SK-N-SH (cell line): ENCODE data around the gene EPHX1. TPM values are rescaled to one million over a fixed set of nuclear protein-coding genes. Genes with fewer than 3 reads are reported as not detected.

Experiments
- CTCF ChIA-PET: fragments of 300-600, 350-600 bp; formaldehyde crosslinking; extraction: SDS; loops from one replicate; lab custom pipeline; 2021; lab: Yijun Ruan, JAX
- POLR2A ChIA-PET: fragments of 350-600 bp; sonication (Branson Sonifier 250); formaldehyde crosslinking; extraction: SDS; loops from one replicate; lab custom pipeline; 2020; ENCODE audit warnings: antibody characterized with exemption, inconsistent platforms; lab: Yijun Ruan, JAX
- DNase-seq: peaks from one replicate; pipeline ENCODE4 v3.0.0; 2012
- H2AFZ ChIP-seq: fragments of 200-600 bp; sonication (generic); 2 replicates; pipeline ENCODE4 v1.8.1; 2016; ENCODE audit warnings: antibody characterized with exemption, mild to moderate bottlenecking, low read depth
- H3F3A ChIP-seq: fragments of 200-600 bp; sonication (generic); replicated peaks from 2 replicates; pipeline ENCODE3; 2016; ENCODE audit warnings: antibody characterized with exemption, mild to moderate bottlenecking; ENCODE audit not compliant: insufficient read depth
- H3K27ac ChIP-seq, 2 experiments: fragments of 200-500 bp in 1 of 2; fragments of 200-600 bp in 1 of 2; sonication (Bioruptor generic) in 1 of 2; sonication (generic), shearing (Covaris generic) in 1 of 2; 2 replicates each; pipeline versions ENCODE4 v1.5.1 to v1.6.1; 2014 to 2016; ENCODE audit warnings: low read depth in 2 of 2, inconsistent platforms in 1 of 2, low read length in 1 of 2, mild to moderate bottlenecking in 1 of 2, mixed read lengths in 1 of 2
- H3K27me3 ChIP-seq: fragments of 200-600 bp; sonication (generic), shearing (Covaris generic); 2 replicates; pipeline ENCODE4 v1.6.1; 2016; ENCODE audit warnings: mixed run types; ENCODE audit not compliant: insufficient read depth
- H3K36me3 ChIP-seq, 2 experiments: fragments of 200-500 bp in 1 of 2; fragments of 200-600 bp in 1 of 2; sonication (Bioruptor generic) in 1 of 2; sonication (generic) in 1 of 2; replicated peaks in 1 of 2; 2 replicates each; pipeline versions ENCODE3 to v1.5.1; 2014 to 2016; ENCODE audit warnings: low read length in 1 of 2, mild to moderate bottlenecking in 1 of 2; ENCODE audit not compliant: insufficient read depth in 2 of 2, control insufficient read depth in 1 of 2
- H3K4me1 ChIP-seq, 2 experiments: fragments of 200-500 bp in 1 of 2; fragments of 200-600 bp in 1 of 2; sonication (Bioruptor generic) in 1 of 2; sonication (generic), shearing (Covaris generic) in 1 of 2; 2 replicates each; pipeline versions ENCODE4 v1.5.1 to v1.6.1; 2014 to 2016; ENCODE audit warnings: low read depth in 1 of 2, low read length in 1 of 2, mixed run types in 1 of 2; ENCODE audit not compliant: insufficient read depth in 2 of 2, control insufficient read depth in 1 of 2
- H3K4me2 ChIP-seq: fragments of 200-600 bp; sonication (generic), shearing (Covaris generic); 2 replicates; pipeline ENCODE4 v1.6.1; 2017; ENCODE audit warnings: mixed run types
- H3K4me3 ChIP-seq, 2 experiments: fragments of 200-500 bp in 1 of 2; fragments of 200-600 bp in 1 of 2; sonication (Bioruptor generic) in 1 of 2; sonication (generic), shearing (Covaris generic) in 1 of 2; 2 replicates each; pipeline versions ENCODE4 v1.5.1 to v1.8.1; 2014 to 2016; ENCODE audit warnings: low read depth in 2 of 2, inconsistent platforms in 1 of 2, low read length in 1 of 2, mild to moderate bottlenecking in 1 of 2, mixed read lengths in 1 of 2, moderate library complexity in 1 of 2
- H3K79me2 ChIP-seq: fragments of 200-600 bp; sonication (generic); 2 replicates; pipeline ENCODE4 v1.8.1; 2017; ENCODE audit warnings: mild to moderate bottlenecking; ENCODE audit not compliant: insufficient read depth
- H3K9ac ChIP-seq: fragments of 200-600 bp; sonication (generic); 2 replicates; pipeline ENCODE4 v1.6.1; 2017; ENCODE audit warnings: mixed run types
- H3K9me2 ChIP-seq: fragments of 200-600 bp; sonication (generic); 2 replicates; pipeline ENCODE4 v1.6.1; 2017; ENCODE audit warnings: mixed run types
- H3K9me3 ChIP-seq: fragments of 200-600 bp; sonication (generic); 2 replicates; pipeline ENCODE4 v1.6.1; 2017; ENCODE audit warnings: mixed run types, mild to moderate bottlenecking, moderate library complexity
- H4K20me1 ChIP-seq: fragments of 200-600 bp; sonication (generic); 2 replicates; pipeline ENCODE4 v1.6.1; 2017; ENCODE audit warnings: mild to moderate bottlenecking, mixed run types; ENCODE audit not compliant: insufficient read depth
- ELF1 ChIP-seq: IDR thresholded peaks from 2 replicates; pipeline ENCODE4 v1.4.0; 2012
- EP300 ChIP-seq, 2 experiments: IDR thresholded peaks; 2 replicates each; pipeline versions ENCODE4 v1.4.0 to v1.6.1; 2012; ENCODE audit warnings: borderline replicate concordance in 1 of 2, low read depth in 1 of 2, low read length in 1 of 2
- FOXM1 ChIP-seq: IDR thresholded peaks from 2 replicates; pipeline ENCODE4 v1.4.0; 2012; ENCODE audit warnings: low read depth, mild to moderate bottlenecking
- GABPA ChIP-seq: IDR thresholded peaks from 2 replicates; pipeline ENCODE4 v1.4.0; 2012; ENCODE audit warnings: low read depth, mild to moderate bottlenecking
- GATA2 ChIP-seq: sonication (generic); formaldehyde crosslinking; IDR thresholded peaks from 2 replicates; pipeline ENCODE4 v1.5.0; 2020; ENCODE audit warnings: mild to moderate bottlenecking, missing genetic modification reagents
- IRF3 ChIP-seq: fragments of 150-350 bp; IDR thresholded peaks from 2 replicates; pipeline ENCODE4 v1.6.1; 2016; ENCODE audit warnings: mild to moderate bottlenecking, low read depth, low read length
- MAX ChIP-seq: IDR thresholded peaks from 2 replicates; pipeline ENCODE4 v1.4.0; 2012; ENCODE audit warnings: low read depth
- MEF2A ChIP-seq: IDR thresholded peaks from 2 replicates; pipeline ENCODE4 v1.4.0; 2012; ENCODE audit warnings: low read depth, borderline replicate concordance
- MXI1 ChIP-seq: IDR thresholded peaks from 2 replicates; pipeline ENCODE4 v1.6.1; 2012; ENCODE audit warnings: mild to moderate bottlenecking, low read depth, low read length, improper control_type of control experiment
- NFIC ChIP-seq: IDR thresholded peaks from 2 replicates; pipeline ENCODE4 v1.4.0; 2012; ENCODE audit warnings: borderline replicate concordance
- NRF1 ChIP-seq: IDR thresholded peaks from 2 replicates; pipeline ENCODE4 v1.6.1; 2012; ENCODE audit warnings: low read depth, mild to moderate bottlenecking, low read length
- RFX5 ChIP-seq: IDR thresholded peaks from 2 replicates; pipeline ENCODE4 v1.6.1; 2012; ENCODE audit warnings: mild to moderate bottlenecking, improper control_type of control experiment, low read length
- RXRA ChIP-seq: IDR thresholded peaks from 2 replicates; pipeline ENCODE4 v1.4.0; 2012; ENCODE audit warnings: low read depth, mild to moderate bottlenecking, borderline replicate concordance
- SIN3A ChIP-seq: IDR thresholded peaks from 2 replicates; pipeline ENCODE4 v1.6.1; 2012; ENCODE audit warnings: low read depth, mild to moderate bottlenecking, low read length, moderate library complexity, borderline replicate concordance
- SMC3 ChIP-seq: IDR thresholded peaks from 2 replicates; pipeline ENCODE4 v1.6.1; 2012; ENCODE audit warnings: low read depth, low read length, improper control_type of control experiment
- YY1 ChIP-seq: IDR thresholded peaks from 2 replicates; pipeline ENCODE4 v1.4.0; 2012; ENCODE audit warnings: low read depth, mild to moderate bottlenecking
- WGBS: methylation state at CpG from one replicate; pipeline ENCODE4 v1.1.6; 2017; ENCODE audit warnings: low lambda C conversion rate; 5-methylcytosine and 5-hydroxymethylcytosine counted together
- polyA plus RNA-seq, 3 experiments: library from polyadenylated mRNA; depleted of rRNA; stranded (reverse); fragments of >200 nt; gene quantifications; 2 replicates each; pipeline ENCODE4 v1.2.3, GENCODE V29; 2012
- TF ChIP-seq, protein P1 (sequence below): IDR thresholded peaks from 2 replicates; pipeline ENCODE4; 2012
- TF ChIP-seq, protein P2 (sequence below): IDR thresholded peaks from 2 replicates; pipeline ENCODE4 v1.6.1; 2012; ENCODE audit warnings: mild to moderate bottlenecking, low read depth, low read length, moderate library complexity
- TF ChIP-seq, protein P3 (sequence below): IDR thresholded peaks from 2 replicates; pipeline ENCODE4 v1.4.0; 2012; ENCODE audit warnings: low read depth, borderline replicate concordance

Gene EPHX1
- polyA plus RNA-seq, 1 of the 3 experiments (the other 2 are of a cell fraction) = 45.7 TPM

GRCh38 chr1:225873281-225873850 lies 63.4 kb downstream of the EPHX1 start:
- H3K9me3 ChIP-seq = no peaks in the 10 kb centered on the region
- no peak overlapping the region for H3K27ac ChIP-seq
- no peak for DNase-seq
- CTCF ChIA-PET = interaction anchor here (0.9 kb wide), 1 partner anchor 399 kb away, joined by 4 read pairs; no protein-coding TSS in a partner anchor
- H3K4me2 ChIP-seq = no peak overlapping the region
- no peak overlapping the region for H3K4me3 ChIP-seq
- H3K79me2 ChIP-seq = no peaks in the 10 kb centered on the region
- POLR2A ChIA-PET = no interaction called here
- H3K36me3 ChIP-seq = peaks cover 17 to 18% of the 10 kb centered on the region in 2 experiments
- peaks cover under 1% of the 10 kb centered on the region for H3F3A ChIP-seq
- TF ChIP-seq YY1 (no peak), RFX5 (no peak), FOXM1 (no peak), NFIC (no peak), GABPA (no peak), GATA2 (CRISPR knock-in tag) (no peak), ELF1 (no peak), RXRA (no peak), SMC3 (no peak), IRF3 (no peak), MAX (no peak), NRF1 (no peak), SIN3A (no peak), MXI1 (no peak), MEF2A (no peak), EP300 (IDR thresholded peaks at IDR 0.05; ENCODE audit: borderline replicate concordance in 1 of 2, low read depth in 1 of 2, low read length in 1 of 2) (no peak)
- TF ChIP-seq, protein P1, sequence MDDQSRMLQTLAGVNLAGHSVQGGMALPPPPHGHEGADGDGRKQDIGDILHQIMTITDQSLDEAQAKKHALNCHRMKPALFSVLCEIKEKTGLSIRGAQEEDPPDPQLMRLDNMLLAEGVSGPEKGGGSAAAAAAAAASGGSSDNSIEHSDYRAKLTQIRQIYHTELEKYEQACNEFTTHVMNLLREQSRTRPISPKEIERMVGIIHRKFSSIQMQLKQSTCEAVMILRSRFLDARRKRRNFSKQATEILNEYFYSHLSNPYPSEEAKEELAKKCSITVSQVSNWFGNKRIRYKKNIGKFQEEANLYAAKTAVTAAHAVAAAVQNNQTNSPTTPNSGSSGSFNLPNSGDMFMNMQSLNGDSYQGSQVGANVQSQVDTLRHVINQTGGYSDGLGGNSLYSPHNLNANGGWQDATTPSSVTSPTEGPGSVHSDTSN = no peak
- TF ChIP-seq, protein P2, sequence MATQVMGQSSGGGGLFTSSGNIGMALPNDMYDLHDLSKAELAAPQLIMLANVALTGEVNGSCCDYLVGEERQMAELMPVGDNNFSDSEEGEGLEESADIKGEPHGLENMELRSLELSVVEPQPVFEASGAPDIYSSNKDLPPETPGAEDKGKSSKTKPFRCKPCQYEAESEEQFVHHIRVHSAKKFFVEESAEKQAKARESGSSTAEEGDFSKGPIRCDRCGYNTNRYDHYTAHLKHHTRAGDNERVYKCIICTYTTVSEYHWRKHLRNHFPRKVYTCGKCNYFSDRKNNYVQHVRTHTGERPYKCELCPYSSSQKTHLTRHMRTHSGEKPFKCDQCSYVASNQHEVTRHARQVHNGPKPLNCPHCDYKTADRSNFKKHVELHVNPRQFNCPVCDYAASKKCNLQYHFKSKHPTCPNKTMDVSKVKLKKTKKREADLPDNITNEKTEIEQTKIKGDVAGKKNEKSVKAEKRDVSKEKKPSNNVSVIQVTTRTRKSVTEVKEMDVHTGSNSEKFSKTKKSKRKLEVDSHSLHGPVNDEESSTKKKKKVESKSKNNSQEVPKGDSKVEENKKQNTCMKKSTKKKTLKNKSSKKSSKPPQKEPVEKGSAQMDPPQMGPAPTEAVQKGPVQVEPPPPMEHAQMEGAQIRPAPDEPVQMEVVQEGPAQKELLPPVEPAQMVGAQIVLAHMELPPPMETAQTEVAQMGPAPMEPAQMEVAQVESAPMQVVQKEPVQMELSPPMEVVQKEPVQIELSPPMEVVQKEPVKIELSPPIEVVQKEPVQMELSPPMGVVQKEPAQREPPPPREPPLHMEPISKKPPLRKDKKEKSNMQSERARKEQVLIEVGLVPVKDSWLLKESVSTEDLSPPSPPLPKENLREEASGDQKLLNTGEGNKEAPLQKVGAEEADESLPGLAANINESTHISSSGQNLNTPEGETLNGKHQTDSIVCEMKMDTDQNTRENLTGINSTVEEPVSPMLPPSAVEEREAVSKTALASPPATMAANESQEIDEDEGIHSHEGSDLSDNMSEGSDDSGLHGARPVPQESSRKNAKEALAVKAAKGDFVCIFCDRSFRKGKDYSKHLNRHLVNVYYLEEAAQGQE = no peak
- TF ChIP-seq, protein P3, sequence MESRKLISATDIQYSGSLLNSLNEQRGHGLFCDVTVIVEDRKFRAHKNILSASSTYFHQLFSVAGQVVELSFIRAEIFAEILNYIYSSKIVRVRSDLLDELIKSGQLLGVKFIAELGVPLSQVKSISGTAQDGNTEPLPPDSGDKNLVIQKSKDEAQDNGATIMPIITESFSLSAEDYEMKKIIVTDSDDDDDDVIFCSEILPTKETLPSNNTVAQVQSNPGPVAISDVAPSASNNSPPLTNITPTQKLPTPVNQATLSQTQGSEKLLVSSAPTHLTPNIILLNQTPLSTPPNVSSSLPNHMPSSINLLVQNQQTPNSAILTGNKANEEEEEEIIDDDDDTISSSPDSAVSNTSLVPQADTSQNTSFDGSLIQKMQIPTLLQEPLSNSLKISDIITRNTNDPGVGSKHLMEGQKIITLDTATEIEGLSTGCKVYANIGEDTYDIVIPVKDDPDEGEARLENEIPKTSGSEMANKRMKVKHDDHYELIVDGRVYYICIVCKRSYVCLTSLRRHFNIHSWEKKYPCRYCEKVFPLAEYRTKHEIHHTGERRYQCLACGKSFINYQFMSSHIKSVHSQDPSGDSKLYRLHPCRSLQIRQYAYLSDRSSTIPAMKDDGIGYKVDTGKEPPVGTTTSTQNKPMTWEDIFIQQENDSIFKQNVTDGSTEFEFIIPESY = no peak
- H3K4me1 ChIP-seq = peaks cover 0 to 10% of the 10 kb centered on the region in 2 experiments; a peak in 1 of 4 replicates
- no peaks in the 10 kb centered on the region for H3K9me2 ChIP-seq
- H2AFZ ChIP-seq = no peak overlapping the region
- H4K20me1 ChIP-seq = no peaks in the 10 kb centered on the region
- H3K9ac ChIP-seq = no peak overlapping the region
- 95% methylated on average over 6 of the region's 10 CpGs for WGBS
- no peaks in the 10 kb centered on the region for H3K27me3 ChIP-seq
